CD14-positive monocyte (primary cell): Measurements from ENCODE around the gene RETREG1. TPM values are rescaled to one million over a fixed set of nuclear protein-coding genes. Genes with fewer than 3 reads are reported as not detected.

ENCODE experiments used
- DNase-seq, 3 donors: peaks; one replicate each; pipeline ENCODE4 v3.0.0-alpha.2; 2011 to 2022
- H2AFZ ChIP-seq: 2 replicates; pipeline ENCODE4 v1.6.0; 2012; ENCODE audit warnings: mild to moderate bottlenecking, low read depth, low read length, inconsistent platforms; ENCODE audit not compliant: insufficient read depth, poor library complexity, severe bottlenecking
- H3K27ac ChIP-seq, 2 donors: 1 replicate in 1 of 2; 2 replicates in 1 of 2; pipeline ENCODE4 v1.5.1; 2012 to 2013; ENCODE audit warnings: low read length in 2 of 2, control low read depth in 1 of 2, inconsistent platforms in 1 of 2, low read depth in 1 of 2, mild to moderate bottlenecking in 1 of 2
- H3K27me3 ChIP-seq, 2 donors: one replicate each; pipeline versions ENCODE4 v1.6.0 to v1.6.1; 2011 to 2013; ENCODE audit warnings: low read length in 2 of 2; ENCODE audit not compliant: control insufficient read depth in 2 of 2, insufficient read depth in 2 of 2
- H3K36me3 ChIP-seq, 2 donors: replicated peaks in 1 of 2; 1 replicate in 1 of 2; 2 replicates in 1 of 2; pipeline versions ENCODE4 v1.5.1 to v1.6.1; 2012 to 2013; ENCODE audit warnings: low read length in 2 of 2, control low read depth in 1 of 2, inconsistent platforms in 1 of 2, mild to moderate bottlenecking in 1 of 2; ENCODE audit not compliant: insufficient read depth in 2 of 2, control insufficient read depth in 1 of 2
- H3K4me1 ChIP-seq, 2 donors: 1 replicate in 1 of 2; 2 replicates in 1 of 2; pipeline versions ENCODE4 v1.5.1 to v1.6.1; 2012 to 2013; ENCODE audit warnings: low read length in 2 of 2, control low read depth in 1 of 2, inconsistent platforms in 1 of 2, mild to moderate bottlenecking in 1 of 2, moderate library complexity in 1 of 2; ENCODE audit not compliant: insufficient read depth in 2 of 2, control insufficient read depth in 1 of 2
- H3K4me2 ChIP-seq: replicated peaks from 2 replicates; pipeline ENCODE3; 2012; ENCODE audit warnings: low read length, moderate library complexity, mild to moderate bottlenecking; ENCODE audit not compliant: poor library complexity, severe bottlenecking; ENCODE audit errors: extremely low read depth
- H3K4me3 ChIP-seq, 3 experiments: fragments of 200-600 bp in 1 of 3; sonication (generic) in 1 of 3; replicated peaks in 1 of 3; 1 replicate in 2 of 3; 2 replicates in 1 of 3; pipeline ENCODE4 v1.5.1; 2011 to 2013; ENCODE audit warnings: low read length in 3 of 3, mild to moderate bottlenecking in 3 of 3, control low read depth in 2 of 3, low read depth in 2 of 3, inconsistent platforms in 1 of 3, moderate library complexity in 1 of 3
- H3K79me2 ChIP-seq: 2 replicates; pipeline ENCODE4 v1.6.0; 2012; ENCODE audit warnings: mild to moderate bottlenecking, control low read depth, inconsistent platforms, low read length, moderate library complexity; ENCODE audit not compliant: insufficient read depth
- H3K9ac ChIP-seq: 2 replicates; pipeline ENCODE4 v1.6.0; 2017; ENCODE audit warnings: low read length, mild to moderate bottlenecking; ENCODE audit not compliant: insufficient read depth, poor library complexity, severe bottlenecking
- H3K9me3 ChIP-seq, 2 donors: replicated peaks in 1 of 2; 1 replicate in 1 of 2; 2 replicates in 1 of 2; pipeline versions ENCODE4 v1.5.1 to v1.6.1; 2012 to 2013; ENCODE audit warnings: low read length in 2 of 2, control low read depth in 1 of 2; ENCODE audit not compliant: control insufficient read depth in 1 of 2, insufficient read depth in 1 of 2
- H4K20me1 ChIP-seq: 2 replicates; pipeline ENCODE4 v1.6.0; 2012; ENCODE audit warnings: mild to moderate bottlenecking, low read length, control low read depth, moderate library complexity; ENCODE audit not compliant: insufficient read depth
- H3K27ac Mint-ChIP-seq, 7 donors: one replicate each; pipeline ENCODE4 v1.8.0; 2020; ENCODE audit warnings: mild to moderate bottlenecking in 7 of 7, mixed read lengths in 7 of 7, moderate library complexity in 6 of 7, inconsistent platforms in 2 of 7
- H3K27me3 Mint-ChIP-seq, 3 donors: one replicate each; pipeline ENCODE4 v1.8.0; 2021 to 2022; ENCODE audit warnings: low read depth in 3 of 3, mild to moderate bottlenecking in 3 of 3, mixed read lengths in 3 of 3, moderate library complexity in 3 of 3, inconsistent platforms in 1 of 3
- H3K36me3 Mint-ChIP-seq, 2 donors: one replicate each; pipeline ENCODE4 v1.8.0; 2020; ENCODE audit warnings: mixed read lengths in 2 of 2, inconsistent platforms in 1 of 2, mild to moderate bottlenecking in 1 of 2
- H3K4me1 Mint-ChIP-seq: one replicate; pipeline ENCODE4 v1.8.0; 2020; ENCODE audit warnings: mild to moderate bottlenecking, mixed read lengths
- H3K4me3 Mint-ChIP-seq, 2 donors: one replicate each; pipeline ENCODE4 v1.8.0; 2020; ENCODE audit warnings: mild to moderate bottlenecking in 2 of 2, mixed read lengths in 2 of 2, moderate library complexity in 1 of 2
- H3K9me3 Mint-ChIP-seq, 7 donors: one replicate each; pipeline ENCODE4 v1.8.0; 2020 to 2022; ENCODE audit warnings: mixed read lengths in 7 of 7, mild to moderate bottlenecking in 6 of 7, moderate library complexity in 6 of 7, inconsistent platforms in 2 of 7
- WGBS: methylation state at CpG from one replicate; pipeline ENCODE4 v1.1.5; 2013; ENCODE audit warnings: missing lambda C conversion rate; ENCODE audit not compliant: insufficient coverage; 5-methylcytosine and 5-hydroxymethylcytosine counted together
- intact Hi-C, 2 donors: fragments of 100-400 bp; cut with micrococcal nuclease; formaldehyde crosslinking; loops; one replicate each; pipeline versions ENCODE4 v1.15.0 to v1.15.1; 2023
- polyA plus RNA-seq, 3 donors: library from polyadenylated mRNA; depleted of rRNA in 1 of 3; unstranded in 2 of 3; stranded (reverse) in 1 of 3; fragments of 300-500 nt in 2 of 3; fragments of >200 nt in 1 of 3; fragmentation: Illumina TruSeq in 2 of 3; gene quantifications; 1 replicate in 2 of 3; 2 replicates in 1 of 3; pipeline ENCODE4 v1.2.3, GENCODE V29; 2012 to 2021
- TF ChIP-seq, protein P1 (sequence below): fragments of 200-600 bp; IDR thresholded peaks from one replicate; pipeline ENCODE4 v1.8.0; 2022; ENCODE audit warnings: antibody characterized with exemption, mild to moderate bottlenecking

Gene RETREG1
- polyA plus RNA-seq, 3 donors, result 3.5 to 6.4 (median 4.7) TPM

DNA sequence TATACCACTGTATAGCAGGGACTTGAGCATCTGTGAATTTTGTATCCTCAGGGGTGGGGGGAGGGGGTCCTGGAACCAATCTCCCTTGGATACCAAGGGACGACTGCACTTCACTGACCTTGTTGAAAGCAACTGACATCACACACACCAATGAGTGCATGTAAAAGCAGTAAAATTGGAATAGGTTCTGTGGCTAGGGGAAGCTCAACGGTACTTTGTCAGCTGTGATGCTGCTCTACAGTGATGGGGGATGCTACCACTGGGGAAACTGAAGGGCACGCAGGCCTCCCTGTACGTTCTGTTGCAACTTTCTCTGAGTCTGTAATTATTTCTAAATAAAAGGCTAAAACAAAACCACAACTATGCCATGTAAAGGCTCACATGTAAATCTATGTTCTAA lies 47.0 kb upstream of the RETREG1 start:
- H3K4me3 ChIP-seq, result no peak overlapping the region
- Mint-ChIP-seq H3K36me3 (peaks cover 0 to 10% of the 10 kb centered on the region in 2 donors), H3K9me3 (peaks cover 0 to 3% (median 0%) of the 10 kb centered on the region in 7 donors), H3K4me3 (no peak overlapping the region), H3K27me3 (peaks cover 1 to 4% (median 2%) of the 10 kb centered on the region in 3 donors), H3K4me1 (no peaks in the 10 kb centered on the region), H3K27ac (no peak overlapping the region)
- no peak overlapping the region for H3K4me2 ChIP-seq
- intact Hi-C loops, result loop anchor here in 1 of 2 donors (10.0 kb wide), 1 partner anchor 169 kb away; no protein-coding TSS in a partner anchor
- H3K27me3 ChIP-seq, result no peaks in the 10 kb centered on the region
- no peaks in the 10 kb centered on the region for H3K9me3 ChIP-seq
- no peak overlapping the region for H3K27ac ChIP-seq
- H3K9ac ChIP-seq, result no peak overlapping the region
- H4K20me1 ChIP-seq, result no peaks in the 10 kb centered on the region
- DNase-seq, result no peak
- no peaks in the 10 kb centered on the region for H3K79me2 ChIP-seq
- no peak overlapping the region for H2AFZ ChIP-seq
- WGBS, result 100% methylated on average over 1 of the region's 4 CpGs
- TF ChIP-seq, protein P1, sequence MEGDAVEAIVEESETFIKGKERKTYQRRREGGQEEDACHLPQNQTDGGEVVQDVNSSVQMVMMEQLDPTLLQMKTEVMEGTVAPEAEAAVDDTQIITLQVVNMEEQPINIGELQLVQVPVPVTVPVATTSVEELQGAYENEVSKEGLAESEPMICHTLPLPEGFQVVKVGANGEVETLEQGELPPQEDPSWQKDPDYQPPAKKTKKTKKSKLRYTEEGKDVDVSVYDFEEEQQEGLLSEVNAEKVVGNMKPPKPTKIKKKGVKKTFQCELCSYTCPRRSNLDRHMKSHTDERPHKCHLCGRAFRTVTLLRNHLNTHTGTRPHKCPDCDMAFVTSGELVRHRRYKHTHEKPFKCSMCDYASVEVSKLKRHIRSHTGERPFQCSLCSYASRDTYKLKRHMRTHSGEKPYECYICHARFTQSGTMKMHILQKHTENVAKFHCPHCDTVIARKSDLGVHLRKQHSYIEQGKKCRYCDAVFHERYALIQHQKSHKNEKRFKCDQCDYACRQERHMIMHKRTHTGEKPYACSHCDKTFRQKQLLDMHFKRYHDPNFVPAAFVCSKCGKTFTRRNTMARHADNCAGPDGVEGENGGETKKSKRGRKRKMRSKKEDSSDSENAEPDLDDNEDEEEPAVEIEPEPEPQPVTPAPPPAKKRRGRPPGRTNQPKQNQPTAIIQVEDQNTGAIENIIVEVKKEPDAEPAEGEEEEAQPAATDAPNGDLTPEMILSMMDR, result no peak
- H3K4me1 ChIP-seq, result no peaks in the 10 kb centered on the region
- H3K36me3 ChIP-seq, result no peaks in the 10 kb centered on the region

GRCh38 chr5:16661713-16662112 lies 44.9 kb upstream of the RETREG1 start:
- Histone ChIP-seq H3K27me3 (no peaks in the 10 kb centered on the region), H4K20me1 (no peaks in the 10 kb centered on the region), H3K4me1 (no peaks in the 10 kb centered on the region), H3K79me2 (no peaks in the 10 kb centered on the region), H3K36me3 (no peaks in the 10 kb centered on the region), H3K4me3 (no peak overlapping the region), H2AFZ (no peak overlapping the region), H3K4me2 (no peak overlapping the region), H3K27ac (no peak overlapping the region), H3K9me3 (no peaks in the 10 kb centered on the region), H3K9ac (no peak overlapping the region)
- Mint-ChIP-seq H3K4me1 (no peaks in the 10 kb centered on the region), H3K27ac (no peak overlapping the region), H3K4me3 (no peak overlapping the region), H3K9me3 (peaks cover 0 to 5% (median 0%) of the 10 kb centered on the region in 7 donors), H3K27me3 (peaks cover 0 to 2% (median 2%) of the 10 kb centered on the region in 3 donors), H3K36me3 (peaks cover 0 to 5% of the 10 kb centered on the region in 2 donors)
- TF ChIP-seq, protein P1, result no peak
- no CpG with 5 or more reads among the region's 2 CpGs for WGBS
- intact Hi-C loops, result loop anchor here in 1 of 2 donors (10.0 kb wide), 1 partner anchor 167 kb away; no protein-coding TSS in a partner anchor
- no peak for DNase-seq
